Psoas muscle (tissue), 8 donors: ENCODE results near the gene INSIG1. TPM values are rescaled to one million over a fixed set of nuclear protein-coding genes. Genes with fewer than 3 reads are reported as not detected.

Source experiments
- ATAC-seq, 4 donors: fragments of 200-7000 bp; cut with Tn5 transposase; one replicate each; pipeline ENCODE4 v1.9.1; 2020; ENCODE audit warnings: moderate library complexity in 3 of 4, mild to moderate bottlenecking in 2 of 4
- DNase-seq, 2 donors: peaks; one replicate each; pipeline ENCODE4 v3.0.0-alpha.2; 2020
- H3K27ac ChIP-seq: fragments of 200-600 bp; one replicate; pipeline ENCODE4 v1.8.0; 2022
- H3K27me3 ChIP-seq, 3 donors: fragments of 200-600 bp in 1 of 3; one replicate each; pipeline versions ENCODE4 v1.6.1 to v1.8.0; 2013 to 2022; ENCODE audit warnings: low read length in 2 of 3, mild to moderate bottlenecking in 2 of 3, moderate library complexity in 1 of 3; ENCODE audit not compliant: insufficient read depth in 3 of 3
- H3K36me3 ChIP-seq, 2 donors: fragments of 200-600 bp in 1 of 2; one replicate each; pipeline versions ENCODE4 v1.6.1 to v1.8.0; 2013 to 2022; ENCODE audit warnings: low read depth in 1 of 2, mild to moderate bottlenecking in 1 of 2, moderate library complexity in 1 of 2; ENCODE audit not compliant: insufficient read depth in 1 of 2
- H3K4me1 ChIP-seq: fragments of 200-600 bp; one replicate; pipeline ENCODE4 v1.8.0; 2022
- H3K4me3 ChIP-seq: fragments of 200-600 bp; one replicate; pipeline ENCODE4 v1.8.0; 2022; ENCODE audit warnings: mild to moderate bottlenecking
- H3K9me3 ChIP-seq: fragments of 200-600 bp; one replicate; pipeline ENCODE4 v1.8.0; 2022
- CTCF ChIP-seq: fragments of 200-600 bp; IDR thresholded peaks from one replicate; pipeline ENCODE4 v1.8.0; 2022; ENCODE audit warnings: antibody characterized with exemption
- WGBS, 3 donors: extraction: QIAGEN DNeasy Blood & Tissue Kit; methylation state at CpG; one replicate each; pipeline versions ENCODE4 v1.1.6 to v1.1.7; 2013; 5-methylcytosine and 5-hydroxymethylcytosine counted together
- intact Hi-C, 2 donors: fragments of 100-400 bp; cut with DNase I; formaldehyde crosslinking; loops; one replicate each; pipeline versions ENCODE4 v1.11.0 to v1.14.2; 2022
- polyA plus RNA-seq, 3 donors: library from polyadenylated mRNA; stranded (reverse); fragments of 200-250 nt; gene quantifications; one replicate each; pipeline ENCODE4 v1.2.3, GENCODE V29; 2013
- total RNA-seq, 4 donors: library from RNA; stranded (reverse); fragmentation: NEBNext Ultra II Directional in 2 of 4; extraction: Animal tissue kit (Norgen Biotek cat#: 25700) in 2 of 4; gene quantifications; one replicate each; pipeline versions ENCODE4 v1.2.1 to v1.2.4, GENCODE V29; 2021 to 2023
- donor health status: healthy with polysubstance abuse.
- donor health status: DM: no; HTN: no; CAD: no; lungs with moderate emphysema.
- donor health status: Bipolar disorder and iron deficiency.
- donor health status: healthy.
- donor health status: DM: yes; HTN: yes; CAD: no.
- donor health status: DM: no; HTN: no; CAD: no.
- donor health status: DM: no; HTN: no; CAD: no.
- donor health status: DM: yes; HTN: yes; CAD: no.

Gene INSIG1
- total and polyA plus RNA-seq, 7 donors, result 4.0 to 20.0 (median 7.4) TPM

DNA sequence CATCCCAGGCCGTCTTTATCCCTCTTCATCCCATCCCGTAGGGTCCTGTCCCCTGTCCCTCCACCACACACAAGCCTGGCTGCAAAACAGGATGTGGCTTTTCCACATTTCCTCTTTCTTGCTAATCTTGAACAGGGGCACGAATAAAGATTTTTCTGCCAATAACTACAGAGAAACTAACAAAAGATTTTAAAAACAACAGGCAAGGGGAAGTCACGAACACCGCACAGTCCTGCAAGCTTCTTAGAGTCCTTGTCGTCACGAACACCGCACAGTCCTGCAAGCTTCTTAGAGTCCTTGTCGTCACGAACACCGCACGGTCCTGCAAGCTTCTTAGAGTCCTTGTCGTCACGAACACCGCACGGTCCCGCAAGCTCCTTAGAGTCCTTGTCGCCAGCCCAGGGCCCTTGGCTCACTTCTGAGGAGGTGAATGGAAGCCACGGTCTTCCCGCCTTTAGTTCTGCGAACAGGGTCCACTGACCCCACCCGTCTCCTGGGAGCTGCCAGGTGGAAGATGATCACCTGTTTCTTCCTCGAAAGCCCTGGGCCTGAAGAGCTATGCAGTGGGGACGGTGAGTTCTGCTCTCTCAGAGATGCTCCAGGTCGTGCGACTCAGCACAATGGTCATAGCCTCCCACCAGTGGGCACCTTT is 10.3 kb upstream of the INSIG1 start:
- H3K27me3 ChIP-seq, result no peaks in the 10 kb centered on the region
- H3K9me3 ChIP-seq, result no peaks in the 10 kb centered on the region
- no peaks in the 10 kb centered on the region for H3K4me1 ChIP-seq
- H3K27ac ChIP-seq, result no peak overlapping the region
- ATAC-seq (no peak), DNase-seq (no peak)
- intact Hi-C loops, result no loop called here
- WGBS, 3 donors, result 88 to 92% (median 91%) methylated on average over 26 of the region's 26 CpGs
- H3K4me3 ChIP-seq, result no peak overlapping the region
- no peak for TF ChIP-seq CTCF
- no peaks in the 10 kb centered on the region for H3K36me3 ChIP-seq

DNA sequence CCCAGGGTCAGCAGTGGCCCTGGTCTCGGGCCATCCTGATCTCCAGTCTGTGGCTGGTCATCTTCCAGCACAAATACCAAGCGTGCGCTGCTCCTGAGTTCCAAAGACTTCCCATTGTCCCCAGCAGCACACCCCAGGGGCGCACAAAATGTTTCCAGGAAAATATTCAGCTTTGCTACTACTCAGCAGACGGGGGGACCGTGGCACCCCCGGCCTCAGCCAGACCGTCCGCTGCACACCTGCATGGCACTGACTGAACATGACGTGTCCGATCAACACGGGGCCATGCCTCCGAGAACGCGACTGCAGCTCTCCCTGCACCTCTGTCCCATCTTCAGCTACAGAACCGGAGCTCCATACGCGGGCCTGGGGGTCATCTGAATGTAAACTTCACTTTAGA is 9.6 kb upstream of the INSIG1 start:
- no peaks in the 10 kb centered on the region for H3K9me3 ChIP-seq
- no peak for ATAC-seq
- H3K36me3 ChIP-seq, result no peaks in the 10 kb centered on the region
- intact Hi-C loops, result no loop called here
- H3K27ac ChIP-seq, result no peak overlapping the region
- DNase-seq, result no peak
- 94 to 95% (median 95%) methylated on average over 18 of the region's 18 CpGs for WGBS, 3 donors
- no peaks in the 10 kb centered on the region for H3K27me3 ChIP-seq
- TF ChIP-seq CTCF, result no peak
- H3K4me1 ChIP-seq, result no peaks in the 10 kb centered on the region
- H3K4me3 ChIP-seq, result no peak overlapping the region

- H3K27me3 ChIP-seq, result no peaks in the 10 kb centered on the region
- H3K4me1 ChIP-seq, result no peaks in the 10 kb centered on the region
- no peaks in the 10 kb centered on the region for H3K9me3 ChIP-seq
- no peaks in the 10 kb centered on the region for H3K36me3 ChIP-seq
- H3K27ac ChIP-seq, result no peak overlapping the region
- DNase-seq (no peak), ATAC-seq (no peak)
- intact Hi-C loops, result no loop called here
- no peak overlapping the region for H3K4me3 ChIP-seq
- WGBS, 3 donors, result 64 to 67% (median 65%) methylated on average over 7 of the region's 7 CpGs
- no peak for TF ChIP-seq CTCF
These were observed 8.6 kb upstream of the INSIG1 start for GRCh38 chr7:155289107-155289506.

- H3K4me1 ChIP-seq, result no peaks in the 10 kb centered on the region
- no peak for ATAC-seq
- H3K36me3 ChIP-seq, result no peaks in the 10 kb centered on the region
- no peaks in the 10 kb centered on the region for H3K27me3 ChIP-seq
- H3K4me3 ChIP-seq, result no peak overlapping the region
- 79 to 93% (median 83%) methylated on average over 11 of the region's 11 CpGs for WGBS, 3 donors
- TF ChIP-seq CTCF, result no peak
- intact Hi-C loops, result loop anchor here in 1 of 2 donors (5.0 kb wide), 1 partner anchor 98 kb away; no protein-coding TSS in a partner anchor
- no peaks in the 10 kb centered on the region for H3K9me3 ChIP-seq
- no peak overlapping the region for H3K27ac ChIP-seq
- no peak for DNase-seq
These were observed 7.7 kb upstream of the INSIG1 start for GRCh38 chr7:155289949-155290501.
